HG03139 (cell line): ENCODE results near the gene OR8D1.

Experiments used
- ATAC-seq: cut with Tn5 transposase; IDR thresholded peaks from one replicate; pipeline ENCODE4 v1.9.1; 2021; ENCODE audit not compliant: unreplicated experiment

OR8D1 gene

DNA sequence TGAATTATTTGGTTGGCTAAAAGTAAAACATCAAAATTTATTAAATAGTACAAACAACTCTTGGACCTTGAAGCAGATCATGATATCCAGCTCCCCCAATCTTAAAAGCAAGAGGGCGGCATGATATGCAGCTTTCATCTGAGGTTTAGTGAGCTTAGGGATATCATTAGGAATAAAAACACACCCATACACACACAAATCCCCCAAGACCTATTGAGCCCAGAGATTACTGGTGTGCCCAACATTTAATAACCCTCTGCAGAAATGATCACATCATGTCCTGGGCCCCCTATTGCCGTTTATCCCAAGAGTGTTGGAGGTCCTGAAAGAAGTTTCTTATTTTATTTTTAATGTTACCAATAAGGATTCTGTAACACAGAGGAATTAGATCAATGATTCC lies at the start of gene OR8D1:
TSS of gene OR8D1 (minus strand) at position 101 of the 400 bp plus-strand sequence. CDS start 3,183 bp downstream, outside the sequence.
- ATAC-seq: no peak

DNA sequence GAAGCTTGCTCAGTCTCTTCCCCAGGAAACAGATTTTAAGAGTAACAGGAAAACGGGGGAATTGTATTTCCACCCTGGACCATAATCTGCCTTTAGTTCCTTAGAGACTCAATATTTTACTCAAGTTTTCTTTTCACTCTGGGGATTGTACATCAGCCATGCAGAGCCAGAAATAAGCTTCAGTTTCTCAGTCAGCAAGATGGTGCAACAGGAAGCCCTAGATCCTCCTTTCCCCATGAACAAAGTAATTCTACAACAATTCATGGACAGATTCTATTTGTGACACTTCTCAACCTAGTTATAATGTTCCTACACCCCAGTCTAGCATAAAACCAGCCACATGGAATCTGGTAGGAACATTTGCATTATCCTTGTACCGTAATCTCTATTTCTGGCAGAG lies 45.8 kb upstream of the OR8D1 start:
- no peak for ATAC-seq

GRCh38 chr11:124346311-124346955 lies 32.7 kb upstream of the OR8D1 start:
- ATAC-seq: no peak

GRCh38 chr11:124344346-124344745 lies 30.6 kb upstream of the OR8D1 start:
- ATAC-seq: no peak

- no peak for ATAC-seq
These were observed 26.3 kb upstream of the OR8D1 start for GRCh38 chr11:124340142-124340447.

- ATAC-seq: no peak
These were observed 25.8 kb upstream of the OR8D1 start for GRCh38 chr11:124339396-124340141.

DNA sequence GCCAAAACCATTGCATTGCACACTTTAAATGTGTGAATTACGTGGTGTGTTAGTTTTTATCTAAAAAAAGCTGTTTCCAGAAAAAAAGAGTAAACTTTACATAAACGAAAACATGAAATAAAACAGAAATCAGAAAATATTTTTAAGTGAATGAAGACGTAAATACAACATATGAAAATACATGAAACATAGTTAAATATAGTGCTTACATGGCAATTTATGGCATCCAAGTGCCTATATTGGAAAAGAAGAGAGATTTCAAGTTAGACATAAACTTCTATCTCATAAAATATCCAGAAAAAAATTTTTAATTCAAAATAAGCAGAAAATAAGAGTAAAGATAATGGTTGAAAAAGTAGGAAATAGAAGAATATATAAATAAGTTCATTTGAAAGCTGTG lies 18.1 kb upstream of the OR8D1 start:
- no peak for ATAC-seq

DNA sequence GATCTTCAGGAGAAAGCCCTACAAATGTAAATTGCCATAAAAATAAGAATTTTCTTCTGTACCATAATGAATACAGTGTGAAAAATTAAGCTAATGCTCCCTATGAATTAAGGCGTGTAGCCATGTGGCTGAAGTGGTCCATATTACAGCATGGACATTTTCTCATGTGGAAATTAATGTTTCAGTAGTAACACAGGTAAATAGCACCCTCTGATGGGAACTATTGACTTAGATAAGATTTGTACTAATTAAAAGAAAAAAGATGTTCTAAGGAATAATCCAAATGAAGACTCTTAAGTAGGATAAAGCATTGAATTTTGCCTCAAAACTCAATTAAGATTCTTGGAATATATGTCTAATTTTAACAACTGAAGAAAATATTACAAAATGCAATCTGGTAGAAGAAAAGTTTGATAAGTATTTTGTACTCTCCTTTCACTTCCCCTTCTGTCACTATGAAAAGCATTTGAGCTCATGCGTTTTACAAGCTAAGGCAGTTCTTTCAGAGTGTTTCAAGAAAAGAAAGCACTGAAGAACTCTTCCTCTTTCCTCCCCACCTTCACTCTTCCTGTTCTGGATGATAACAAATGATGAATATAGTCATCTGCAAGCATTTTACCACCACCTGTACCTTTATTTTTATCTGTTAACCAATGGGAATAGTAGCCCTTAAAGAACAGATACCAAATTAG lies 16.2 kb upstream of the OR8D1 start:
- ATAC-seq: peak; percentile 97

DNA sequence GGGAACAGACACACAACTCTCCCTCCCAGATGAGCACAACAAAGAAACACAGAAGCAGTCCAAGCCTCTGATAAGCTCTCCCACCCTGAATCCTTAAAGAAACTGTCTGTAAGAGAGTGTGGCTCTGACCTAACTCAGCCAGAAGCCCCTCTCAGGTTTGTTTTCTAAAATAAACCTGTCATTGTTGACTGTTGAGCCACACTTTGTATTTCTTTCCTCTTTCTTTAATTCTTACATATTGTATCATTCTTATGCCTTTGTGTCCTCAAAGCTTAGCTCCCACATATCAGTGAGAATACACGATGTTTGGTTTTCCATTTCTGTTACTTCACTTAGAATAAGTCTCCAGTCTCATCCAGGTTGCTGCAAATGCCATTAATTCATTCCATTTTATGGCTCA lies 14.0 kb upstream of the OR8D1 start:
- ATAC-seq: no peak

GRCh38 chr11:124322356-124322755 lies 8.6 kb upstream of the OR8D1 start:
- ATAC-seq: no peak

DNA sequence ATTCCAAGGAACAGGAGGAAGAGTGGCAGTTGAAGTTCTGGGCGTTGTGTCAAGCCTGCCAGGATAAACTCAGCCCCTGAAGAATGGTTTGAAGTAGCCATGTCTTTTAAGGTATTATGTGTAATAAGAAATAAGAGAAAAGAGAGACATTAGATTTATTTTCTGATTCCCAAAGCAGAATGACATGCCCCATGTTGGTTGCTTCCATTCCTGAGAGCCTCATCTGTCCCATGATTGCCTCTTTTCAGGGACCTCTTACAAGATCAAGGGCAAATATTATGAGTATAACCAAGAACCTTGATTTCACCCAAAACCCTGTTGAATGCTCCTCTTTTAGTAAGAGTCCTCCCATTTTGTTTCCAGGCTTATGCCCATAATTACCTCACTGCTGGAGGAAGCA lies 6.3 kb upstream of the OR8D1 start, which contains the start of gene OR8D2:
TSS of gene OR8D2 (minus strand) at position 101 of the 400 bp plus-strand sequence. CDS start at position 101, 0 bp downstream.
- ATAC-seq: no peak

- no peak for ATAC-seq
These were observed 1.3 kb upstream of the OR8D1 start for GRCh38 chr11:124315052-124315451.

- ATAC-seq: no peak
These were observed 618 bp downstream of the OR8D1 start for GRCh38 chr11:124313131-124313530.

DNA sequence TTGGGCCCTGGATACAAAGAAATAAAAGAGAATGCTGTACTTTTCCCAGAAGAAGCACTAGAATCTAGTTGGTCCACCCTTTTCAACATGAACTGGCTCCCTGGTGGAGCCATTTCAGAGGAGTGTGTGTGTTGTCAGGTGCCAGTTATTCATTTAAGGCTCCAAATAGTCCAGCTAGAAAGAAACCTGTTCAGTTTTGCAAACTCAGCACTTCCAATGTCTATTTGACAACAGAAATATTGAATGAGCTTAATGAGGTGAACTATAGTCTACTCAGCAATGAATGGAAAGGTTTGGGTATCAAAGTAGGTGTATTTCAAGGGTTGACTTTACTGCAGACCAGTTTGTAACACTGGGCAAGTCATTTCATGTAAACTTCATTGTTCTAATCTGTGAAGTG lies 2.1 kb downstream of the OR8D1 start:
- ATAC-seq: no peak

DNA sequence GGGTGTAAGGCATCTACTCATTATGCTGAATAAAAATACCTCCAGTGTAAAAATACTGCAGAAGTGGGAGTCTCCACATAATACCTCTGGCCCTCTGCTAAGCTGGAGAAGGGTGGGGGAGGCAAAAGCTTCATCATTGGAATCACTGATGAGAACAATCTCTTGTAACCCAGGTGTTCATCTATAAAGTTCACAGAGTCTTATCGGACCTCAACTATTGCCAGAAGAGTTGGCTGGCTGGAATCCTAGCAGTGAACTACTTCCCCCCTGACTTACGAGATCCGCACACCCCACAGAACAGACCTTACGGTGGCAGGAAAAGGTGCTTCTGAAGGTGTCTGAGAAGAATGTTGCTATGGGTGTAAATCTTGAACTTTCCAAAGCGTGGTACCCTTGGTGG lies 2.5 kb downstream of the OR8D1 start:
- no peak for ATAC-seq

- ATAC-seq: no peak
These were observed 3.0 kb downstream of the OR8D1 start for GRCh38 chr11:124310721-124311120.

DNA sequence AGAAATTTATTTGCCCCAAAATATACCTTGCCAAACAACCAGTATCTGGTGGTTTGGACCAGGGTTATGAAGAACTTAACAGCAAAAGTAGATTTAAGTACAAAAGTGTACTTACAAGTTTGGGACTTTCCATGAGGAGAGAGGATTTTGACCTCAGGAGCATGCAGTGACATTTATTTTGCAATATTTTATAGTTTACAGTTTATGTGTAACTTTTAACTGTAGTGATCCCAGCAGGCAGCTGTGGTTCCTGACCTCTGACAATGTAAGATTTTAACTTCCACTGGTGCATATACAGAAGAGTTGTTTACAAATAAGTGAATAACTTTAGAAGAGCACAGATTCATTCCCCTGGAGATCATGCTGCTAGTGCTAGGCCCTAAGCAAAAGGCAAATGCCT lies 6.7 kb downstream of the OR8D1 start:
- no peak for ATAC-seq

DNA sequence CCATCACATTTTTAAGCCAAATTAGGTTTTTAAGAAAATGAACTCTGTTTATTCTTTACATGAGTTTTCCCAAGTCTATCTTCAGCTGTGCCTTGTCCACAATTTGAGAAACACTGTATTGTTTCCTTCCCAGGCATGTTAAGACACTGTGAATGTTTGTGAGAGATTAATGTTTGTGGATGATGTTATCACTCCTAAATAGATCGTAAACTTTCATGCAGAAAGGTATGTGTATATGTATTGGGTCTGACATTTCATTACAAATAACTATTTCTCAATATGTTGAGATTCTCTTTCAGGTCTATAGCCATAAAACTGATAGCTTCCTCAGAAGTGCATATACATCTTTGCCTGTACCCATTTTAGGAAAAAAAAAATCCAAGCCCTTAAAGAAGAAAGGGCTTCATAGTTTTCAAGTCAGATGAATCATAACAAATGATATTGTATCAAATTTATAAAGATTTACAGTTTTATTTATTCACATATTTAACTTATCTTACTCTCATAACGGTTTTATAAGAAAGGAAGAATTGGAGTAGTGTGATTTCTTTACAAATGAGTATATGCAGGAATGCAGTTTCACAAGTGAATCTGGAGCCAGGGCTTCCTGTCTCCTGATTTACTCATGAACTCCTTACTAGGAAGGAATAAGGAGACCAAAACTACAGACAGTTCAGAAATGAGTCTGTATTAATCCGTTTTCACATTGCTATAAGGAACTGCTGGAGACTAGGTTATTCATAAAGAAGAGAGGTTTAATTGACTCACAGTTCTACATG lies 11.2 kb downstream of the OR8D1 start:
- ATAC-seq: no peak

DNA sequence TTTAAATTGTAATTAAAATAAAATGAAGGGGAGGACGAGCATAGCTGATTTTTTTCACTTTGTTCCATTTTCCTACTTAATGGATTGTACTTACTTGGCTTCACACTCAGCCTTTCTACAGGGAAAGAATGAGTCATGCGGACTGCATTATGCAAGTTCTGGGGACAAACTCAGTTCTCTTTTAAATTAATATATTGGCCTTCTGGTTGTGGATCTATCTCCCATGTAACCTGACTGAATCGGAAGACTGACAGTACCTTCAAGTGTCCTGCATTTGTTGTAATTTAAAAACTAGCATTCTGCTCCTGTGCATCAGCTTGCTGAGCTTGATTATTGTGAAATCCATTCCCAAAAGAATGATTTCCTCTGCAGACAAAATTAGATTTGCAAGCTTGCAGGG lies 12.2 kb downstream of the OR8D1 start:
- no peak for ATAC-seq

DNA sequence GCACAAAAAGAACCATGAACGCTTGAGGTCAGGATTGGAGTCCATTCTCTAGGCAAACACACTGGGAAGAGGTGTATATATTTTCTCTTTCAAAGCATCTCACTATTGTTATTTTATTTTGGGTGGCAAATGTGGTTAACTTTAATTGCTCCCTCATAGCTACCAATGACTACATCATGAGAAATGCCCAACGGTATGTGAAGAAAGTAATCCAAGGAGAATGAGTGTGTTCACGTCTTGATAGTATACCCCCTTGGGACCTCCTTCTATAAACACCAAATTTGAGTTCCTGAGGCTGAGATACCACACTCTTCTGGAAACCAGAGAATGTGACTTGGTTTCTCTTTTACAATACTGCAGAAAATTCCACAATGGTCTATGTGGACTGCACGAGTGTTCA lies 15.8 kb downstream of the OR8D1 start:
- no peak for ATAC-seq

GRCh38 chr11:124296016-124296415 lies 17.7 kb downstream of the OR8D1 start:
- ATAC-seq: no peak
